Measurements from ENCODE around the gene ATP11A. TPM values are rescaled to one million over a fixed set of nuclear protein-coding genes. Genes with fewer than 3 reads are reported as not detected.

Gene ATP11A
- total RNA-seq, 1 donor from 2014 or later = 109 TPM

- DNase-seq (ENCODE audit: low spot score, unreplicated experiment) = no peak
- TF ChIP-seq CTCF (IDR thresholded peaks at IDR 0.05; ENCODE audit: unreplicated experiment) = no peak
- Mint-ChIP-seq H3K27me3 (no peaks in the 10 kb centered on the region), H3K36me3 (ENCODE audit: insufficient read depth) (peaks cover 31% of the 10 kb centered on the region), H3K4me1 (ENCODE audit: low read depth) (peaks cover 17% of the 10 kb centered on the region), H3K4me3 (ENCODE audit: low read depth) (no peak overlapping the region), H3K9me3 (ENCODE audit: low read depth) (peaks cover 4% of the 10 kb centered on the region), H3K27ac (no peak overlapping the region)
These were observed 213.3 kb downstream of the ATP11A start for GRCh38 chr13:112903071-112903577.

GRCh38 chr13:112903606-112904195 lies 213.9 kb downstream of the ATP11A start:
- Mint-ChIP-seq H3K36me3 (ENCODE audit: insufficient read depth) (peaks cover 31% of the 10 kb centered on the region), H3K4me1 (ENCODE audit: low read depth) (peaks cover 17% of the 10 kb centered on the region), H3K27ac (no peak overlapping the region), H3K4me3 (ENCODE audit: low read depth) (no peak overlapping the region), H3K9me3 (ENCODE audit: low read depth) (peaks cover 4% of the 10 kb centered on the region), H3K27me3 (no peaks in the 10 kb centered on the region)
- no peak for TF ChIP-seq CTCF (IDR thresholded peaks at IDR 0.05; ENCODE audit: unreplicated experiment)
- no peak for DNase-seq (ENCODE audit: low spot score, unreplicated experiment)

GRCh38 chr13:112904436-112904960 lies 214.7 kb downstream of the ATP11A start:
- peaks cover 17% of the 10 kb centered on the region for H3K4me1 Mint-ChIP-seq (ENCODE audit: low read depth)
- no peak for TF ChIP-seq CTCF (IDR thresholded peaks at IDR 0.05; ENCODE audit: unreplicated experiment)
- no peak overlapping the region for H3K27ac Mint-ChIP-seq
- peaks cover 4% of the 10 kb centered on the region for H3K9me3 Mint-ChIP-seq (ENCODE audit: low read depth)
- peaks cover 35% of the 10 kb centered on the region for H3K36me3 Mint-ChIP-seq (ENCODE audit: insufficient read depth)
- no peak overlapping the region for H3K4me3 Mint-ChIP-seq (ENCODE audit: low read depth)
- H3K27me3 Mint-ChIP-seq = no peaks in the 10 kb centered on the region
- DNase-seq (ENCODE audit: low spot score, unreplicated experiment) = no peak

GRCh38 chr13:112905086-112905485 lies 215.2 kb downstream of the ATP11A start:
- H3K4me3 Mint-ChIP-seq (ENCODE audit: low read depth) = no peak overlapping the region
- peaks cover 33% of the 10 kb centered on the region for H3K36me3 Mint-ChIP-seq (ENCODE audit: insufficient read depth)
- TF ChIP-seq CTCF (IDR thresholded peaks at IDR 0.05; ENCODE audit: unreplicated experiment) = no peak
- peaks cover 4% of the 10 kb centered on the region for H3K9me3 Mint-ChIP-seq (ENCODE audit: low read depth)
- H3K4me1 Mint-ChIP-seq (ENCODE audit: low read depth) = peaks cover 17% of the 10 kb centered on the region
- no peaks in the 10 kb centered on the region for H3K27me3 Mint-ChIP-seq
- DNase-seq (ENCODE audit: low spot score, unreplicated experiment) = no peak
- H3K27ac Mint-ChIP-seq = peak overlapping the region; percentile 37

- Mint-ChIP-seq H3K36me3 (ENCODE audit: insufficient read depth) (peaks cover 31% of the 10 kb centered on the region), H3K27ac (peak overlapping the region; percentile 90), H3K4me3 (ENCODE audit: low read depth) (no peak overlapping the region), H3K4me1 (ENCODE audit: low read depth) (peaks cover 17% of the 10 kb centered on the region), H3K27me3 (no peaks in the 10 kb centered on the region), H3K9me3 (ENCODE audit: low read depth) (peaks cover 4% of the 10 kb centered on the region)
- no peak for TF ChIP-seq CTCF (IDR thresholded peaks at IDR 0.05; ENCODE audit: unreplicated experiment)
- DNase-seq (ENCODE audit: low spot score, unreplicated experiment) = no peak
These were observed 215.8 kb downstream of the ATP11A start for GRCh38 chr13:112905619-112905989.
